GM23338 (cell line): Measurements from ENCODE around the gene SUCLG2. TPM values are rescaled to one million over a fixed set of nuclear protein-coding genes. Genes with fewer than 3 reads are reported as not detected.

ENCODE experiments used
- ATAC-seq: fragments of 200-7000 bp; cut with Tn5 transposase; 3 replicates; pipeline ENCODE4 v1.9.1; 2020
- DNase-seq: peaks from one replicate; pipeline ENCODE4 v3.0.0-alpha.2; 2015; ENCODE audit warnings: low spot score
- H2AFZ ChIP-seq: fragments of 200-600 bp; sonication (generic); 2 replicates; pipeline ENCODE4 v1.8.0; 2016; ENCODE audit warnings: antibody characterized with exemption, mild to moderate bottlenecking, moderate library complexity
- H3F3A ChIP-seq: fragments of 200-600 bp; sonication (generic); replicated peaks from 2 replicates; pipeline ENCODE4 v1.8.0; 2017; ENCODE audit warnings: antibody characterized with exemption, mixed run types, low read depth
- H3K27ac ChIP-seq: fragments of 200-600 bp; sonication (generic); 2 replicates; pipeline ENCODE4 v1.6.1; 2016; ENCODE audit warnings: low read depth
- H3K27me3 ChIP-seq: fragments of 200-600 bp; sonication (generic); 2 replicates; pipeline ENCODE4 v1.8.0; 2016; ENCODE audit warnings: mild to moderate bottlenecking, mixed run types, moderate library complexity; ENCODE audit not compliant: insufficient read depth
- H3K36me3 ChIP-seq: fragments of 200-600 bp; sonication (generic); 2 replicates; pipeline ENCODE4 v1.8.0; 2016; ENCODE audit warnings: mild to moderate bottlenecking; ENCODE audit not compliant: insufficient read depth
- H3K4me1 ChIP-seq: fragments of 200-600 bp; sonication (generic); 2 replicates; pipeline ENCODE4 v1.8.0; 2016; ENCODE audit warnings: mild to moderate bottlenecking, moderate library complexity; ENCODE audit not compliant: insufficient read depth
- H3K4me2 ChIP-seq: fragments of 200-600 bp; sonication (generic); 2 replicates; pipeline ENCODE4 v1.7.1; 2017; ENCODE audit warnings: mixed run types
- H3K4me3 ChIP-seq: fragments of 200-600 bp; sonication (generic); 2 replicates; pipeline ENCODE4 v1.6.1; 2016; ENCODE audit warnings: mixed run types
- H3K79me2 ChIP-seq: fragments of 200-600 bp; sonication (generic); replicated peaks from 2 replicates; pipeline ENCODE4 v1.8.0; 2017; ENCODE audit warnings: mild to moderate bottlenecking; ENCODE audit not compliant: insufficient read depth
- H3K9me2 ChIP-seq: fragments of 200-600 bp; sonication (generic); 2 replicates; pipeline ENCODE4 v1.8.0; 2017; ENCODE audit not compliant: insufficient read depth
- H4K20me1 ChIP-seq: fragments of 200-600 bp; sonication (generic); replicated peaks from 2 replicates; pipeline ENCODE4 v1.8.0; 2017; ENCODE audit warnings: mild to moderate bottlenecking; ENCODE audit not compliant: insufficient read depth
- H3K27ac Mint-ChIP-seq: 2 replicates; pipeline ENCODE4 v1.8.0; 2020; ENCODE audit warnings: inconsistent platforms, mild to moderate bottlenecking, moderate library complexity, mixed read lengths
- H3K27me3 Mint-ChIP-seq: 3 replicates; pipeline ENCODE4 v1.8.0; 2022; ENCODE audit warnings: low read depth, mild to moderate bottlenecking, moderate library complexity, mixed read lengths, inconsistent platforms; ENCODE audit not compliant: insufficient read depth, poor library complexity
- H3K36me3 Mint-ChIP-seq: 3 replicates; pipeline ENCODE4 v1.8.0; 2021; ENCODE audit warnings: low read depth, mild to moderate bottlenecking, inconsistent platforms, moderate library complexity, mixed read lengths
- H3K4me1 Mint-ChIP-seq: 3 replicates; pipeline ENCODE4 v1.8.0; 2020; ENCODE audit warnings: mild to moderate bottlenecking, inconsistent platforms, mixed read lengths
- H3K4me3 Mint-ChIP-seq: 3 replicates; pipeline ENCODE4 v1.8.0; 2021; ENCODE audit warnings: moderate library complexity, mild to moderate bottlenecking, inconsistent platforms, mixed read lengths
- H3K9me3 Mint-ChIP-seq: 3 replicates; pipeline ENCODE4 v1.8.0; 2020; ENCODE audit warnings: moderate library complexity, mild to moderate bottlenecking, inconsistent platforms, mixed read lengths
- CREB1 ChIP-seq: fragments of 250-450 bp; sonication (Bioruptor Pico); IDR thresholded peaks from 2 replicates; pipeline ENCODE4 v1.5.0; 2020; ENCODE audit warnings: low read depth, mild to moderate bottlenecking, moderate library complexity
- CTCF ChIP-seq, 2 experiments: fragments of 200-600 bp in 1 of 2; sonication (generic) in 1 of 2; conservative IDR thresholded peaks; 2 replicates each; pipeline versions ENCODE4 v1.5.1 to v1.6.1; 2016 to 2017; ENCODE audit warnings: antibody characterized with exemption in 2 of 2, low read depth in 2 of 2, mild to moderate bottlenecking in 2 of 2, moderate library complexity in 1 of 2
- ETS1 ChIP-seq: IDR thresholded peaks from 2 replicates; pipeline ENCODE4 v1.6.1; 2016; ENCODE audit warnings: antibody characterized with exemption
- EZH2 ChIP-seq: fragments of 200-600 bp; sonication (generic); IDR thresholded peaks from one replicate; pipeline ENCODE4 v1.8.0; 2017; ENCODE audit warnings: antibody characterized with exemption, mild to moderate bottlenecking, low read depth; ENCODE audit not compliant: unreplicated experiment
- POLR2AphosphoS5 ChIP-seq: IDR thresholded peaks from 2 replicates; pipeline ENCODE4 v1.6.1; 2016; ENCODE audit warnings: antibody characterized with exemption, low read depth
- REST ChIP-seq: IDR thresholded peaks from one replicate; pipeline ENCODE4 v1.6.1; 2018; ENCODE audit warnings: antibody characterized with exemption; ENCODE audit not compliant: unreplicated experiment
- STAT1 ChIP-seq: IDR thresholded peaks from one replicate; pipeline ENCODE4 v1.6.1; 2016; ENCODE audit warnings: antibody characterized with exemption; ENCODE audit not compliant: unreplicated experiment
- ZNF114 ChIP-seq: fragments of 250-450 bp; sonication (Bioruptor Pico); IDR thresholded peaks from 2 replicates; pipeline ENCODE4 v1.5.0; 2020; ENCODE audit warnings: mild to moderate bottlenecking, moderate library complexity
- ZNF331 ChIP-seq: fragments of 250-450 bp; sonication (Bioruptor Pico); IDR thresholded peaks from 2 replicates; pipeline ENCODE4 v1.5.0; 2020; ENCODE audit warnings: low read depth, mild to moderate bottlenecking, moderate library complexity
- polyA plus RNA-seq: library from polyadenylated mRNA; unstranded; fragments of >200 nt; fragmentation: Nextera tagmentation; extraction: Ambion mirVana; gene quantifications from 2 replicates; pipeline ENCODE4 v1.2.1, GENCODE V29; 2016
- total RNA-seq: library from RNA; depleted of rRNA; stranded (reverse); fragments of >200 nt; shearing (Covaris generic); gene quantifications from 2 replicates; pipeline ENCODE4 v1.2.3, GENCODE V29; 2014

The SUCLG2 gene
- total and polyA plus RNA-seq, 2 experiments from 2014 or later, result 29.3 to 39.0 TPM

GRCh38 chr3:67641451-67641850, 13.0 kb downstream of the SUCLG2 start (continued):
- TF ChIP-seq STAT1, result no peak
- no peak for TF ChIP-seq CTCF (conservative IDR thresholded peaks at IDR 0.05; ENCODE audit: low read depth in 2 of 2)
- no peak for TF ChIP-seq EZH2
- TF ChIP-seq ZNF114 (CRISPR knock-in tag), result no peak
- no peak for TF ChIP-seq ZNF331
- no peak for TF ChIP-seq REST

DNA sequence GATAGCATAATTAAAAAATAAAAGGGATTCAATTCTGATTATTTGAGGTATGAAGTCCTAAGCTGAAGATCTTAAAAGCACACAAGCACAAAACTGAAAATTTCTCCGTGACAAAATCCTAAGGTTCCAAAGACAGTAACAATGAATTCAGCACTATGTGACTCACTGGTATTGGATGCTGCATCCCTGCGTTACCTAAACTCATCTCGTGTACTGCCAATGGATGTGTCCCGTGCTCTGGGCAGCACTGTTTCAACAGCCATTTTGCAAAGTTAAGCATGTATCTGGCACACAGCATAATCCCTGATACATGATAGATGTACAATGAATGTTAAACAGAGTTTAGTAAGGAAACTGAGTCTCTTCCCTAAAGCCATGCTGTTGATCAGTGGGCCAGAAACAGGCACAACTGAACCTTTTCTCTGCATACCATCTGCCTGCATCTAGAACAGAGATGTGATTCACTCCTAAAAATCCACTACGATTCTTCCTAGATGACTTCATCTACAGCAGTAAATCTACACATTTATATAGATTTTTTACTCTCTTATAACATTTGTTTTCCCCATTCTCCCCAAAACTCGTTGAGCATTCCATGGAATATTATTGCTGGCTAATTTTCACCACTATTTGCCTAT, 14.3 kb downstream of the SUCLG2 start:
- Histone ChIP-seq H2AFZ (no peak overlapping the region), H3K4me2 (no peak overlapping the region), H3K9me2 (0 out of 2 replicates have a peak, but pooled peaks cover 3% of the 10 kb centered on the region), H3K79me2 (peaks cover 46% of the 10 kb centered on the region), H3K36me3 (no peaks in the 10 kb centered on the region), H3K27ac (no peak overlapping the region), H3F3A (no peaks in the 10 kb centered on the region), H3K4me3 (no peak overlapping the region), H4K20me1 (0 out of 2 replicates have a peak, but pooled peaks cover 5% of the 10 kb centered on the region), H3K27me3 (no peaks in the 10 kb centered on the region), H3K4me1 (0 out of 2 replicates have a peak, but pooled peaks cover 6% of the 10 kb centered on the region)
- Mint-ChIP-seq H3K27ac (no peak overlapping the region), H3K36me3 (no peaks in the 10 kb centered on the region; the same call in 1 of the 3 replicates), H3K9me3 (no peaks in the 10 kb centered on the region), H3K4me1 (peaks cover 10% of the 10 kb centered on the region), H3K27me3 (no peaks in the 10 kb centered on the region), H3K4me3 (no peak overlapping the region)
- DNase-seq, result no peak
- no peak for ATAC-seq
- no peak for TF ChIP-seq REST
- TF ChIP-seq ETS1, result no peak
- no peak for TF ChIP-seq CTCF (conservative IDR thresholded peaks at IDR 0.05; ENCODE audit: low read depth in 2 of 2)
- TF ChIP-seq CREB1, result no peak
- TF ChIP-seq POLR2AphosphoS5, result no peak
- no peak for TF ChIP-seq ZNF114 (CRISPR knock-in tag)
